Upper lobe of left lung (tissue), 6 donors: ENCODE results near the gene KCTD12. TPM values are rescaled to one million over a fixed set of nuclear protein-coding genes. Genes with fewer than 3 reads are reported as not detected.
"Not testable (repeated sequence)": the region's sequence is repeated elsewhere in the genome, so short reads cannot be mapped to it uniquely, and the experiment has no call there.

Source experiments
- ATAC-seq, 2 donors: fragments of 200-7000 bp; cut with Tn5 transposase; one replicate each; pipeline ENCODE4 v1.9.1; 2022; ENCODE audit warnings: mild to moderate bottlenecking in 2 of 2, moderate library complexity in 2 of 2; ENCODE audit not compliant: low FRiP score in 2 of 2
- DNase-seq, 2 donors: peaks; one replicate each; pipeline ENCODE4 v3.0.0-alpha.2; 2019 to 2020
- H3K27ac ChIP-seq, 4 donors: fragments of 200-600 bp; sonication (generic); one replicate each; pipeline ENCODE4 v1.5.1; 2016 to 2019
- H3K27me3 ChIP-seq, 4 donors: fragments of 200-600 bp; sonication (generic); one replicate each; pipeline ENCODE4 v1.5.1; 2017 to 2019
- H3K36me3 ChIP-seq, 4 donors: fragments of 200-600 bp; sonication (generic); one replicate each; pipeline ENCODE4 v1.5.1; 2016 to 2019
- H3K4me1 ChIP-seq, 4 donors: fragments of 200-600 bp; sonication (generic); one replicate each; pipeline ENCODE4 v1.5.1; 2018 to 2019
- H3K4me3 ChIP-seq, 4 donors: fragments of 200-600 bp; sonication (generic); one replicate each; pipeline ENCODE4 v1.5.1; 2017 to 2019; ENCODE audit warnings: mild to moderate bottlenecking in 2 of 4, moderate library complexity in 1 of 4
- H3K9me3 ChIP-seq, 4 donors: fragments of 200-600 bp; sonication (generic); one replicate each; pipeline ENCODE4 v1.5.1; 2018 to 2019
- EP300 ChIP-seq, 4 donors: sonication (generic); formaldehyde crosslinking; IDR thresholded peaks; one replicate each; pipeline ENCODE4 v1.5.1; 2017; ENCODE audit warnings: antibody characterized with exemption in 4 of 4, control low read depth in 2 of 4
- POLR2A ChIP-seq, 4 donors: fragments of 450-650 bp; IDR thresholded peaks; one replicate each; pipeline ENCODE4 v1.5.1; 2016 to 2017; ENCODE audit warnings: antibody characterized with exemption in 4 of 4, mild to moderate bottlenecking in 2 of 4
- POLR2AphosphoS5 ChIP-seq, 2 donors: sonication (generic); formaldehyde crosslinking; IDR thresholded peaks; one replicate each; pipeline ENCODE4 v1.5.1; 2017; ENCODE audit warnings: antibody characterized with exemption in 2 of 2
- WGBS, 2 donors: methylation state at CpG; one replicate each; pipeline ENCODE4 v1.1.5; 2017 to 2018; 5-methylcytosine and 5-hydroxymethylcytosine counted together
- total RNA-seq, 6 donors: library from RNA; depleted of rRNA in 4 of 6; stranded (reverse); fragments of >200 nt in 4 of 6; gene quantifications; one replicate each; pipeline versions ENCODE4 v1.1.0 to v1.2.1, GENCODE V29; 2016 to 2021
- TF ChIP-seq, protein P1 (sequence below), 6 experiments: fragments of 450-650 bp in 4 of 6; fragments of 200-600 bp in 2 of 6; sonication (generic) in 2 of 6; IDR thresholded peaks; one replicate each; pipeline ENCODE4 v1.5.1; 2016 to 2019; ENCODE audit warnings: antibody characterized with exemption in 6 of 6
- donor health status: DM: no; HTN: no; CAD: no; lungs with moderate emphysema.
- donor health status: DM: no; HTN: yes; CAD: no; lungs with severe emphysema.

KCTD12 gene
- total RNA-seq, 6 donors from 2014 or later = 40.9 to 165 (median 85.6) TPM

- Histone ChIP-seq H3K36me3 (no peaks in the 10 kb centered on the region), H3K9me3 (no peaks in the 10 kb centered on the region), H3K4me1 (no peaks in the 10 kb centered on the region), H3K27me3 (no peaks in the 10 kb centered on the region), H3K4me3 (no peak overlapping the region), H3K27ac (no peak overlapping the region)
- WGBS, 2 donors = 87 to 97% methylated on average over 1 of the region's 1 CpG
- no peak for DNase-seq
- no peak for ATAC-seq
- TF ChIP-seq POLR2A (IDR thresholded peaks at IDR 0.05) (no peak), EP300 (IDR thresholded peaks at IDR 0.05) (no peak), POLR2AphosphoS5 (IDR thresholded peaks at IDR 0.05) (no peak)
- TF ChIP-seq, protein P1, sequence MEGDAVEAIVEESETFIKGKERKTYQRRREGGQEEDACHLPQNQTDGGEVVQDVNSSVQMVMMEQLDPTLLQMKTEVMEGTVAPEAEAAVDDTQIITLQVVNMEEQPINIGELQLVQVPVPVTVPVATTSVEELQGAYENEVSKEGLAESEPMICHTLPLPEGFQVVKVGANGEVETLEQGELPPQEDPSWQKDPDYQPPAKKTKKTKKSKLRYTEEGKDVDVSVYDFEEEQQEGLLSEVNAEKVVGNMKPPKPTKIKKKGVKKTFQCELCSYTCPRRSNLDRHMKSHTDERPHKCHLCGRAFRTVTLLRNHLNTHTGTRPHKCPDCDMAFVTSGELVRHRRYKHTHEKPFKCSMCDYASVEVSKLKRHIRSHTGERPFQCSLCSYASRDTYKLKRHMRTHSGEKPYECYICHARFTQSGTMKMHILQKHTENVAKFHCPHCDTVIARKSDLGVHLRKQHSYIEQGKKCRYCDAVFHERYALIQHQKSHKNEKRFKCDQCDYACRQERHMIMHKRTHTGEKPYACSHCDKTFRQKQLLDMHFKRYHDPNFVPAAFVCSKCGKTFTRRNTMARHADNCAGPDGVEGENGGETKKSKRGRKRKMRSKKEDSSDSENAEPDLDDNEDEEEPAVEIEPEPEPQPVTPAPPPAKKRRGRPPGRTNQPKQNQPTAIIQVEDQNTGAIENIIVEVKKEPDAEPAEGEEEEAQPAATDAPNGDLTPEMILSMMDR (IDR thresholded peaks at IDR 0.05) = no peak
Measured at GRCh38 chr13:76917095-76917494, 30.9 kb upstream of the KCTD12 start.

- Histone ChIP-seq H3K9me3 (no peaks in the 10 kb centered on the region), H3K27ac (no peak overlapping the region), H3K36me3 (no peaks in the 10 kb centered on the region), H3K4me3 (no peak overlapping the region), H3K4me1 (no peaks in the 10 kb centered on the region), H3K27me3 (no peaks in the 10 kb centered on the region)
- TF ChIP-seq POLR2A (IDR thresholded peaks at IDR 0.05) (no peak), EP300 (IDR thresholded peaks at IDR 0.05) (no peak)
- TF ChIP-seq, protein P1 (IDR thresholded peaks at IDR 0.05) = no peak
- 79 to 84% methylated on average over 4 of the region's 4 CpGs for WGBS, 2 donors
- DNase-seq (no peak), ATAC-seq (no peak)
Measured at GRCh38 chr13:76913898-76914297, 27.7 kb upstream of the KCTD12 start.

- H3K27ac ChIP-seq = no peak overlapping the region
- no peaks in the 10 kb centered on the region for H3K27me3 ChIP-seq
- H3K9me3 ChIP-seq = no peaks in the 10 kb centered on the region
- 92 to 93% methylated on average over 3 of the region's 3 CpGs for WGBS, 2 donors
- ATAC-seq (no peak), DNase-seq (no peak)
- TF ChIP-seq, protein P1 (IDR thresholded peaks at IDR 0.05) = no peak
- TF ChIP-seq POLR2A (IDR thresholded peaks at IDR 0.05) = no peak
- TF ChIP-seq EP300 (IDR thresholded peaks at IDR 0.05) = no peak
- no peak for TF ChIP-seq POLR2AphosphoS5 (IDR thresholded peaks at IDR 0.05)
- no peaks in the 10 kb centered on the region for H3K4me1 ChIP-seq
- no peaks in the 10 kb centered on the region for H3K36me3 ChIP-seq
- no peak overlapping the region for H3K4me3 ChIP-seq
Measured at GRCh38 chr13:76912476-76912875, 26.3 kb upstream of the KCTD12 start.

- ATAC-seq = no peak
- no peaks in the 10 kb centered on the region for H3K36me3 ChIP-seq
- H3K4me1 ChIP-seq = peaks cover 0 to 8% (median 6%) of the 10 kb centered on the region in 4 donors
- no peaks in the 10 kb centered on the region for H3K27me3 ChIP-seq
- no peak overlapping the region for H3K27ac ChIP-seq
- no peak overlapping the region for H3K4me3 ChIP-seq
- H3K9me3 ChIP-seq = peaks cover 0 to 1% (median under 1%) of the 10 kb centered on the region in 4 donors
- DNase-seq = no peak
- TF ChIP-seq, protein P1 (IDR thresholded peaks at IDR 0.05) = no peak
- TF ChIP-seq EP300 (IDR thresholded peaks at IDR 0.05) (no peak), POLR2A (IDR thresholded peaks at IDR 0.05) (no peak)
- WGBS, 2 donors = 51 to 56% methylated on average over 2 of the region's 2 CpGs
Measured at GRCh38 chr13:76904507-76904906, 18.3 kb upstream of the KCTD12 start.

- DNase-seq (peak in 1 of 2 donors; percentile 73), ATAC-seq (peak; percentile 90 to 95)
- 19 to 20% methylated on average over 3 of the region's 3 CpGs for WGBS, 2 donors
- H3K9me3 ChIP-seq = peaks cover 0 to 8% (median 6%) of the 10 kb centered on the region in 4 donors
- peaks cover 0 to 8% (median 6%) of the 10 kb centered on the region in 4 donors for H3K4me1 ChIP-seq
- no peak overlapping the region for H3K4me3 ChIP-seq
- no peaks in the 10 kb centered on the region for H3K36me3 ChIP-seq
- TF ChIP-seq POLR2AphosphoS5 (IDR thresholded peaks at IDR 0.05) (peak in 1 of 2 donors; percentile 36), POLR2A (IDR thresholded peaks at IDR 0.05) (no peak), EP300 (IDR thresholded peaks at IDR 0.05) (peak in 1 of 4 donors; percentile 14)
- TF ChIP-seq, protein P1 (IDR thresholded peaks at IDR 0.05) = peak; percentile 90 to 98 (median 95)
- H3K27me3 ChIP-seq = no peaks in the 10 kb centered on the region
- H3K27ac ChIP-seq = no peak overlapping the region
Measured at GRCh38 chr13:76903544-76904162, 17.4 kb upstream of the KCTD12 start.

DNA sequence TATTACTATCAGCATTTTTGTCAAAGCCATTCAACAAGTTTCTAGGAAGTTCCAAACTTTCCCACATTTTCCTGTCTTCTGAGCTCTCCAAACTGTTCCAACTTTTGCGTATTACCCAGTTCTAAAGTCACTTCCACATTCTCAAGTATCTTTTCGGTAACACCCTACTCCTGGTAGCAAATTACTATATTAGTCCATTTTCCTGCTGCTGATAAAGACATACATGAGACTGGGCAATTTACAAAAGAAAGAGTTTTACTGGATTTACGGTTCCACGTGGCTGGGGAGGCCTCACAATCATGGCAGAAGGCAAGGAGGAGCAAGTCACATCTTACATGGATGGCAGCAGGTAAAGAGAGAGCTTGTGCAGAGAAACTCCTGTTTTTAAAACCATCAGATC lies 12.9 kb upstream of the KCTD12 start:
- H3K4me3 ChIP-seq, ATAC-seq, H3K27me3 ChIP-seq, H3K36me3 ChIP-seq, H3K9me3 ChIP-seq, DNase-seq, H3K27ac ChIP-seq: not testable (repeated sequence)
- 93 to 97% methylated on average over 4 of the region's 4 CpGs for WGBS, 2 donors
- peaks cover 0 to 10% (median 8%) of the 10 kb centered on the region in 4 donors for H3K4me1 ChIP-seq

DNA sequence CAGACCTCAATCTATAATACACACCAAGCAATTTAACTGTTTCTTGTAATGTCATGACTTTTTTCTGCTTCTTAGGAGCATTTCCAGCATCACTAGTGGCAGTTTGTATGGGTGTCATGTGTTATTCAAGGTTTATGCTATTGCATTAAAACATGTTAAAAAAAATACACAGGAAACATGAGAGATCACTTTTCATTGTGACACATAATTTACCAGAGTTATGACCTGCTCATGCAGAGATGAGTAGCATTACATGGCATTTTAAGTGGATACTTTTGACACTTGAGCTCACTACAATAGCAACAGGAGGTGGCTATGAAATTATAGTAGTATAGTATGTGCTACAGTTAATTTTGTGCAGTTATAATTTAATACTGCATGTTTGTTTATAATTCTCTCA lies 11.0 kb upstream of the KCTD12 start:
- H3K9me3 ChIP-seq, H3K27ac ChIP-seq, H3K27me3 ChIP-seq, H3K4me3 ChIP-seq, H3K36me3 ChIP-seq, DNase-seq, ATAC-seq, H3K4me1 ChIP-seq: not testable (repeated sequence)
